ENCODE data around the gene POU2F1. TPM values are rescaled to one million over a fixed set of nuclear protein-coding genes. Genes with fewer than 3 reads are reported as not detected.
A peak's percentile ranks its signal among the peaks of the same experiment; 100 is the strongest.

POU2F1 gene
- total RNA-seq, 4 donors from 2014 or later, result 21.0 to 33.7 (median 21.8) TPM

- 59 to 62% methylated on average over 4 of the region's 4 CpGs for WGBS, 2 donors
- Histone ChIP-seq H3K4me3 (no peak overlapping the region), H3K4me1 (peaks cover 0 to 44% (median 5%) of the 10 kb centered on the region in 4 donors), H3K9me3 (peaks cover 0 to 13% (median 3%) of the 10 kb centered on the region in 4 donors), H3K27ac (no peak overlapping the region), H3K36me3 (peaks cover 0 to 37% (median 0%) of the 10 kb centered on the region in 3 donors), H3K27me3 (no peaks in the 10 kb centered on the region)
- no peak for DNase-seq (ENCODE audit: low spot score in 2 of 2)
- no peak for TF ChIP-seq EP300 (IDR thresholded peaks at IDR 0.05)
- no peak for TF ChIP-seq POLR2A (IDR thresholded peaks at IDR 0.05)
- TF ChIP-seq CTCF (IDR thresholded peaks at IDR 0.05), result no peak
Measured at GRCh38 chr1:167328306-167328815, 107.7 kb downstream of the POU2F1 start.

GRCh38 chr1:167328816-167329483 is 108.3 kb downstream of the POU2F1 start:
- peaks cover 0 to 7% (median 1%) of the 10 kb centered on the region in 4 donors for H3K9me3 ChIP-seq
- DNase-seq (ENCODE audit: low spot score in 2 of 2), result no peak
- H3K27me3 ChIP-seq, result no peaks in the 10 kb centered on the region
- no peak overlapping the region for H3K4me3 ChIP-seq
- H3K4me1 ChIP-seq, result peaks cover 0 to 44% (median 5%) of the 10 kb centered on the region in 4 donors
- H3K27ac ChIP-seq, result peak overlapping the region in 1 of 4 donors; percentile 28
- WGBS, 2 donors, result 62 to 68% methylated on average over 8 of the region's 8 CpGs
- TF ChIP-seq EP300 (IDR thresholded peaks at IDR 0.05) (no peak), CTCF (IDR thresholded peaks at IDR 0.05) (no peak), POLR2A (IDR thresholded peaks at IDR 0.05) (no peak)
- H3K36me3 ChIP-seq, result peaks cover 0 to 37% (median 0%) of the 10 kb centered on the region in 3 donors

GRCh38 chr1:167330601-167331293 is 110.1 kb downstream of the POU2F1 start:
- WGBS, 2 donors, result 82 to 84% methylated on average over 1 of the region's 1 CpG
- no peak for TF ChIP-seq CTCF (IDR thresholded peaks at IDR 0.05)
- no peak for TF ChIP-seq EP300 (IDR thresholded peaks at IDR 0.05)
- TF ChIP-seq POLR2A (IDR thresholded peaks at IDR 0.05), result no peak

GRCh38 chr1:167331650-167332049 is 111.0 kb downstream of the POU2F1 start:
- WGBS, 2 donors, result 74 to 76% methylated on average over 2 of the region's 2 CpGs
- TF ChIP-seq CTCF (IDR thresholded peaks at IDR 0.05) (no peak), POLR2A (IDR thresholded peaks at IDR 0.05) (no peak), EP300 (IDR thresholded peaks at IDR 0.05) (no peak)

More at GRCh38 chr1:167330601-167331293, 110.1 kb downstream of the POU2F1 start:
- peaks cover 0 to 44% (median 5%) of the 10 kb centered on the region in 4 donors for H3K4me1 ChIP-seq
- no peaks in the 10 kb centered on the region for H3K9me3 ChIP-seq
- peaks cover 0 to 28% (median 0%) of the 10 kb centered on the region in 3 donors for H3K36me3 ChIP-seq
- no peak overlapping the region for H3K27ac ChIP-seq
- H3K27me3 ChIP-seq, result no peaks in the 10 kb centered on the region
- H3K4me3 ChIP-seq, result no peak overlapping the region
- DNase-seq (ENCODE audit: low spot score in 2 of 2), result no peak

More at GRCh38 chr1:167331650-167332049, 111.0 kb downstream of the POU2F1 start:
- Histone ChIP-seq H3K36me3 (peaks cover 0 to 25% (median 0%) of the 10 kb centered on the region in 3 donors), H3K27me3 (no peaks in the 10 kb centered on the region), H3K4me3 (no peak overlapping the region), H3K4me1 (peaks cover 0 to 44% (median 5%) of the 10 kb centered on the region in 4 donors), H3K27ac (no peak overlapping the region), H3K9me3 (peaks cover 0 to 2% (median 0%) of the 10 kb centered on the region in 4 donors)
- no peak for DNase-seq (ENCODE audit: low spot score in 2 of 2)

All from tibial nerve (tissue), 4 donors.